Activated CD8-positive, alpha-beta memory T cell treated with anti-CD3 and anti-CD28 coated beads for 48 hours (primary cell): ENCODE results near the gene CABLES1.
A peak's percentile ranks its signal among the peaks of the same experiment; 100 is the strongest.

Experiments used
- DNase-seq, 3 experiments: peaks; one replicate each; pipeline ENCODE4 v3.0.0-alpha.2; 2020; ENCODE audit warnings: low read depth in 2 of 3, low spot score in 2 of 3

The CABLES1 gene

DNA sequence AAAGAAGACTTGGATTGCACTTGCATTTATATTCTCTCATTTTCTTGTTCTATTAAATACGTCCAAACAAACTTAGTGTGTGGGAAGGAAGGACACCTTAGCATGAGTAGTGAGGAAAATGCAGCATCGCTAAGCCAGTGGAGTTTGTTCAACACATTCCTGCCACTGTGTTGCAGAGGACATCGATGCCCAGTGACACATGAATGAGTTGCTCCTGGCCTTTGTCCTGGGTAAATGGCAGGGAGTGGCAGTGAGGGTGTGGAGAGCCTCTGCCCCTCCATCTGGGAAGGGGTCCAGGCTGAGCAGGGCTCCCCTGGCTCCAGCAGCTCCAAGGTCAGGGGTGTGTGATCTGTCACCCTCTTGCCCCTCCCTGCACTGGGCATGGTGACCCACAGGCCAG, 75.9 kb downstream of the CABLES1 start:
- DNase-seq, result no peak

DNA sequence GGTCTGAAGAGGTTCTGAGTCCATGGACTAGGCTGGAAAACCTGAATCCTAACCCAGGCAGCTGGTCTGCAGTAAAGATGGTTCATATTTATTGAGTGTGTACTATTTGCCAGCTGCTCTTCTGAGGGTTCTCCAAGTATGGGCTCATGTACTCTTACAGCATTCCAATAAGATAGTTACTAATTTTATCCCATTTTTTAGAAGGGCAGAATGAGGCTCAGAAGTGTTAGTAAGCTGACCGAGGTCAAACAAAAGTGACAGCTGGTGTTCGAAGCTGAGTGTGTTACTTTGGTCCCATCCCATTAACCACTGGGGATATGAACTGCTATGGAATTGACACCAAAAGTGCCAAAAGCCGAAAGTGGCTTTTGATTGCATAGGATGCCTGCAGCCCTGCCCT, 76.9 kb downstream of the CABLES1 start:
- DNase-seq, result no peak

DNA sequence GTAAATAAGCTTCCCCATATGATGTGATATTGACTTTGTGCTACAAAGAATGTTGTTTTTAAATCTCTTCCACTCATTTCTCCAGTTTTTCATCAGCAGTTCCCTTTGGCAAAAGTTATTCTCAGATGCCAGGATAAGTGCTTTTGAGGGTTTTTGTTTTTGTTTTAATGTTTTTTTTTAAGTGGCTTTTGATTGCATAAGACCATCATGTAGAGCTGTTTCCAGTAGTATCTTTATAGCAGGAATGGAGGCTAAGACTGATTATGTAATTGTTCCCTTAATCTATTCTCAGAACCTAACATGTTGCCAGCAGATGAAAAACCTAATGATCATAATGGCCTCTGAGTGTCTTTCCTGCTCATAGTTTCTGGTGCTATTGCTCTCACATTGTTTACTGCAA, 77.9 kb downstream of the CABLES1 start:
- DNase-seq, result no peak

DNA sequence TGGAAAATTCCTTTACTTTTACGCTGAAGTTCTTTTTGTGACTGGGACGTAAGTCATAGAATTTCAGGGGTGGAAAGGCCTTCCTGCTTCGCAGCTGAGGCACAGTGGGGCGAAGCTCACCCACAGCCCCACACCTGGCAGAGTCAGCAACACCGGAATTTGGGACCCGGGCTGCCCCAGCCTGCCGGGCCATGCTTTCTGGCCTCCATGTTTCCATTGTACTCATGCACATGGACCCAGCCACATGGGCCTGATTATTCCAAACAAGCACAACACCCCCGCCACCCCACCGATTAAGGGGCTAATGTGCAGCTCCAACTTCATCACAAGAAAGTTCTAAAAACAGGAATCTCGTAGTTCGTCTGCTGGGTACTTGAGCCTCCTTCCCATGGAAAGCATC, 82.5 kb downstream of the CABLES1 start:
- DNase-seq, result no peak

DNA sequence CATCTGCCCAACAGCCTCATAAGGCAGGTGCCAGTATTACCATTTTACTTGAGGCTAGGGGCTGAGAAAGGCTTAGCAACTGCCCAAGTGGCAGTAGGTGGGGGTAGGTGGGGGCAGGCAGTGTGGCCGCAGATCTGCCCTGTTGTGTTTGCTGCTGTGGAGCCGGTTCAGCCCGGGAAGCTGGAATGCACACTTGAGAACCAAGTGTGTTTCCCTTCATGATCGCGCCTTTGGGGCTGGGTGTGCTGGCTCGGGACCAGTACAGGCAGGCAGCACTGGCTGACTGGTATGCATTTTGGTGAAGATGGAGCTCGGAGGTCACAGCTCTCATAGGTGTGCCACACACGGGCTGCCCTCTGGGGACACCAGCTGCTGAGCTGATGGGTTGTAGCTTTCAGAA, 85.1 kb downstream of the CABLES1 start:
- no peak for DNase-seq

DNA sequence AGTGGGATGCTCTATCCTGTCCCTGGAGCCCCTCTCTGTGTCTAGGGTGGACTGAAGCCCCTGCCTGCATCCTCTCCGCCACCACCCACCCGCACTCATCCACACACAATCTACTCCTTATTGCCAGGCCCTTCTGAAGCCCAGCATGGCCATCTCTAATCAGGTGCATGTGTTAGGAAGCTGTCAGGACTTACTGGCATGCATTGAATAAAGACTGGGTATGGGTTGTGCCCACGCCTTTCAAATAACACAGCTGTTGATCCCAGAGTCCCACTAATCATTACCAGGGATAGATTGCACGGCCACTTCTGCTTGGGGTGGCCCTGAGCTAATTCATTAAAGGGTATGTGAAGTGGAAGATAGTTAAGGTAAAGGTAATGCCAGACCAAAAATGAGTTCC, 88.4 kb downstream of the CABLES1 start:
- no peak for DNase-seq

DNA sequence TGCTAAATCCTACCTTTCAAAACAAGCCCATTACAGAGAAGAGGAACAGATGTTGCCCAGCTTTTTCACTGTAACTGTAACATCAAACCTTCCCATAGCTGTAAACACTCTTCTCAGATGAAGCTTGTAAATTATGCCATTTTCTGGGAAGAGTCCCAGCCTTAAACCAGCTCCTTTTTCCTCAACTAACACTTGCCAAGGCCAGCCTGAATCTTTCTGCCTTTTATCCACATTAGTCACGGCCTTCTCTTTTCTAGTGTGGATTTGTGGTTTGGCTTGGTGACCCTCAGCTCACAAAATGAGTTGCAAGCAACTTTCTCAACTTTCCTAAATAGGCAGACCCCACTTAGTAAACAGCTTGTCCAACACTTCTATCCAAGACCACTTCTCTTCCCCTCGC, 90.2 kb downstream of the CABLES1 start:
- no peak for DNase-seq

DNA sequence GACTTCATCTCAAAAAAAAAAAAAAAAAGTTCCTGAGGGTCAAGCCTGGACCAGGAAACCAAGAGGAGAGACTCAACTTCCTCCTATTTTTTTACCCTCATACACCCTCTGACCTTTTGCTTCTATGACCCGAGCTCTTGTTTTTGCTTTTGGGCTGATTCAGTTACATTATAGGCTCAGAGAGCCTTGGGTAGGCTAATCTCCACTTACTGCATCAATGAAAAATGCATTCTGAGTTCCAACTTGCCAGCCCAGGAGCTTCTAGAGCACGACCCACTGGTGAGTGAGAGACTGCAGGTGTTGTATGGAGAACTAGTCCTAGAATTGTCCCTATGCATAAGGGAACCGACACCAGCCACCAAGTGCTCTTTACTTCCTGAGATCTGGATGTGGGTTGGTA, 91.1 kb downstream of the CABLES1 start:
- DNase-seq, result no peak

DNA sequence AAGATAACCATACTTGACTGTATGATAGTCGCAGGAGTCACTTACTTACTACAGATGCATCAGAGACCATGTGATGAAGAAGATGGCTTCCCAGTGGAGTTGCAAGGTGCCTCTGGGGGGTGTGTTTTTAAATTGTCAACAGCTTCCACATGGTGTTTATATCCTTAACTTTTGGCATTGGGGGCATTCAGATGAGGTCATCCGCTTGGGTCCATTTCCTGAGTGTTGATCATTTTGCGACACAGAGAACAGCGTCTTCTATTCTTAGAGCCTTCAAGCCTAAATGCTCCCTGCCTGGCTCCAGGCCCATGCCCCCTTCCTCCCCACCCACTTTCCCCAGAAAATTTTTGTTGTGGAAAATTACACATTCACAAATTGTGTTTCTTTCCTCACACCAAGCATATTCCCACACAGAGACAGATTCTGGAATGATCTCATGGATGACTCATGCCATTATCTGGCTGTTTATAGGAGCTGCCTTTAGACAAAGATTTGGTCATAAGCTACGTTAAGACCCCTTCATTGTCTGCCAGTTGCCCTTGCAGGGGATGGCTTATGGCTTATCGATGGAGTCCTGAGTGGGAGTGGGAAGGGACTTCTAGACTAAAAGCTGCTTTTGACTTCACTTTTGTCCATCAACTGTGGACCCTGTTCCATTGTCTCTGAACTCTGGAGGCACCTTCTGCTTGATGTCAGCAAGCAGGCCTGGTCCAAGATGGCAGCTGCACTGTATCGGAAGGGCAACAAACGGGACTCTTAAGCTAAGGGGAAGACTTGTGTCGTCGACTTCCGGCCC, 91.8 kb downstream of the CABLES1 start:
- no peak for DNase-seq

DNA sequence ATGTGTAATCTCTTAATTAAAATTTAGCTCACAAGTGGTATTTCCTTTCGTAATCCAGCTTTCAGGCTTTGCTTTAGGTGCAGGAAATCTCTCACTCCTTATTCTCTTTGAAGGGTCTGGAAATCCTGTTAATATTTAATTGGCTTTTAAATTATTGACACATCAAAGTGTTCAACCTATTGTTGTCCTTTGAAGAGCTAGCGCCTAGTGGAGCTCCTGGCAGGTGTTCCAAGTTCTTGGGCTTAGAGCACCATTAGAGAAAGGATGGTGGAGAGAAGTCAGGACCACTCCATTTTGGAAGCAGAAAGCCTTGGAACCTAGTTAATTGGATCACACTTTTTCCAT, 92.4 kb downstream of the CABLES1 start:
- no peak for DNase-seq

DNA sequence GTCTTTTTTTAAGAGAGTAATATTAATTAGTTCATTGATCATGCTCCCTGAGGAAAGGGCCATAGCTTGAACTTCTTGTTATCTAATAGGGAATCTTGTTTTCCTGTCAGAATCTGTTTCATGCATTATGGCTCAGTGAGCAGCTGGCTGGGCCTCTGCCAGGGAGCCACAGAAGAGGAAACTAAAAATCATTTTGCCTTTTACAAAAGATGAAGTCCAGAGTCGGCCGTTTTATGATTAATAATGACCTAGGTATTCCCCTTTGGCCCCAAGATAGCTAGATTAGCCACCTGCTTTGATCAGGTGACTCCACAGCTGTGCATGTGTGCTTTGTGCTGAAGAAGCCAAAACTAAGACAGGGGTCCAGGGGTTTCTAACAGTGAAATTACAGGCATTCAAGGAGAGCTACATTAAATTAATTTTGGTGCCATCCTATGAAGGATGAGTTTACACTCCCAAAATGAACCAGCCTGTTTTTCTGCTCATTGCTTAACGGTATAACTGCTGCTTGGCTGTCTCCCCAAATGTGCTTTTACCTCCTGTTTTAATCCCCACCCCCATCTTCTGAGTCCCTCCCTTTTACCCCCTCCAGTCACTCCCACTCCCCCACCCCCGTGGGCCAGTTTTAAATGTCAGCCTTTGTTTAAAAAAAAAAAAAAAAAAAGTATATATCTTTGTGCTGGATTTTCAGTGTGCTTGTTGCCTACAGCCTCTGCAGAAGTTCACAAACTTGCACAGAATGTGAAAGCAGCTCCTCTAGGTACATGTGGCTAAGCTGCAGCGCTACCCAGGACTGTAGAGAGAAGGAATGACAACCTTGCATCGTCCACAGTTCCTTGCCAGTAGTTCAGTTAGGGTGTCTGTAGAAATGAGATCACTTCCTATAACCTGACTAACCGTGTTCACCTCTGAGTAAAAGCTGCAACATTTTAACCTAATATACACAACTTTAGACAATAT, 93.1 kb downstream of the CABLES1 start:
- no peak for DNase-seq

DNA sequence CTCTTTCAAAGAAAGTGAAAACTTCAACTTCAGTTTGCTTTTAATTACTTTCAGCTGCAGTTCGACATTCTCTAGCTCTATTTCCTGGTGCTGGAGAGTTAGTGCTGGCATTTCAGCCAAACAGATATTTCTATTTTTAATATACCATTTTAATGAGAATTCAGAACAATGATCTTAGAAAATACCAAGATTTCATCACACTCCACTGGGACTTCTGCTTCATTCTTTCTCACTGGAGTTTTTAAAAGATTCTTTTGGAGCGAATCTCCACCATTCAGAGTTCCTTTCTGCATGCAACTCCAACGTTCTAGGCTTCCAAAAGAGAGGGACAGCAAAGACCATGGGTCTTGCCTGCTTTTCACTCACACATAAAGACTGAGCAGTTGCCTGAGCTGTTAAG, 94.2 kb downstream of the CABLES1 start:
- DNase-seq, result no peak

DNA sequence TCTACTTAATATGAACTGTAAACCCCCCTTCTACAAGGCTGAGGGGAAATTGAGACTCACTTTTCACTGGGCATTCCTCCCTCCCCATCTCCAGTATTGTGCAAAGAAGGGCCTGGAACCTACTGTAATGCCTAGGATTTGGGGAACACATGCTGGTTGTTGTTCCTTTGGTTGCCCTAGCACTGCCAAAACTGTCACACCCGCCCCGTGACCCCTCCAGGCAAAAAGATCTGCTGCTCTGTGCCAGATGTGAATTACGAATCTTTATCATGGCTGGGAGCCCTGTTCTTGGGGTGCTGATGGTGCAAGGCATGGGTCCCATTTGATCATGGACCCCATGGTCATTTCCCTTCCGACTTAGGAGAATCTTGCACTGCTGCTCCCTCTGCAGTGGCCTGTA, 95.4 kb downstream of the CABLES1 start:
- no peak for DNase-seq

DNA sequence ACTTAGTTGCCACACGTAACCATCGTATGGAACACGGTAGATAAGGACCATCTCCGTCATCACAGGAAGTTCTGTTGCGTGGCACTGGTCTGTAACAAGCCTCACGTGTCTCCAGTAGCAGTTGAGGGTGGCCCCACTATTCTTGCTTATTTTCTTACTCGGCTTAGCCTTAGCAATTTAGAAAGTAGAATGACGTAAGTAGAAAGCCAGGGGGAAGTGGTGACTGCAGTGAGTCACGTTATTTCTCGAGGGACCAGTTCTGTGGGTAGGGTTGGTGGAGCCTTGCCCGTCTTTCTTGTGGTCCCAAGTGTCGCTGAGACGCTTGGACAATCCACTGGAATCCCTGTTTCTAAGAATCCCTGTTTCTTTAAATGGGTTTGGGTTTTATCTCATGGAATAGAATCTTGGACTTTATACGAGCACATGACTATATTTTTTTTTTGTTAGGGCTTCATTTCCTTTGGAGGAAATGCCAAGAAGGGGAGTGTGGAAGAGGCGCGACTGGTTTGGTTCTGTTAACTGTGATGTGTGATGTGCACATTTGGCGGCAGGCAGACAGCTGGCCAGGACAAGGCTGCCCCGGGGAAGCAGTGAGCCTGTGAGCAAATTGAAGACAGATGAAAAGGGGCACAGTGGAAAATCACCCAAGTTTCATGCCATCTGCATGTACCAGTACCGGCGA, 96.2 kb downstream of the CABLES1 start:
- DNase-seq, result peak in 2 of 3 experiments; percentile 42 to 46

DNA sequence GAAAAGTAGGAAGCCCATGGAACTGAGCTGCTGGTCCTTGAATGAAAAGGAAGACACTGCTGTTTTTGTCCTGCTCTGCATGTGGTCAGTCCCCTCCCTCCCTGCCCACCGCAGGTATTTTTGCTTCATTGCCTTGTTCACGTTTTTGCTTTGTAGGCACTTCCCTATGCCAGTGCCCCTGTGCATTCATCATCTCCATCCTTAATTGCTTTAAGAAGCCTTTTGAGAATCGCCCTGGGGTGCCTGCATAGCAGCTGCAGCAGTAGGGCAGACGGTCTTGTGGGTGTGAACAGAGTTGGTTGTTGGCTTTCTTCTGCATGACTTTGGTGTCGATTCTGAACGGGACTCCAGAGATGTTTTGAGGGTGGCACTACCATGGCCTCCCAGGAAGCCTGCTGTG, 97.0 kb downstream of the CABLES1 start:
- DNase-seq, result no peak

DNA sequence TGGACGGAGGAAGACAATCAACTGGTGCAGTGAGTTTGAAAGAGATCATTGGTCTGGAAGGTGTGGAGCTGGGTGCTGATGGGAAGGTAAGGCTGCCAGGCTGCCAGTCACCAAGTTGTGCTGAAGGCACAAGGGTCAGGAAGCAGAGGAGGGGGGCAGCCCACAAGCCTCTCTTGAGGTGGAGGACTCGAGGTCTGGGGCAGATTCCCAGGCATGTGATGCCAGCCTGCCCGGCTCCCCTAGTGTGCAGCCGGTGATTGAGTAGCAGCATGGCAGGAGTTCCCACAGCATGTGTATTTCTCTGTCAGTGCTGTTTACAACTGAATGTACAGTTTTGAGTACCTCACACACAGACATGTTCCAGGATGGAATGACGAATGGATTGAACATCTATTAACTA, 99.3 kb downstream of the CABLES1 start:
- no peak for DNase-seq

DNA sequence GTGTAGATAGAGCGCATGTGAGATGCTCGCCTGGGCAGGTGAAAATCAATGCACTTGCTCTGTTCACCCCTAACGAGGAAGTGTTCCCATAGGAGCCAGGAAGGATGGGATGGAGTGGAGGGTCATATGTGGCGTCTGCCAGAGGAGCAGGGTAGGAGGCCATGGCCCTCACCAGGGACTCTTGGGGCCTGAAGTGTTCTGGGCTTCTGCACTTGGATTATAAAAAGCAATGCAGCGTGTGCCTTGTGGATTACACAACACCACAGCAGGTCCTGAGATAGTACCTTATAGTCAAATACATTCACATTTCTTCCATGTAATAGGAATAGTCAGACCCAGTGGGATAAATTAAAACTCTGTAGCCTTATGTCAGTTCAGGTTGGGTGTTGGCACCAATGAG, 100.1 kb downstream of the CABLES1 start:
- no peak for DNase-seq

DNA sequence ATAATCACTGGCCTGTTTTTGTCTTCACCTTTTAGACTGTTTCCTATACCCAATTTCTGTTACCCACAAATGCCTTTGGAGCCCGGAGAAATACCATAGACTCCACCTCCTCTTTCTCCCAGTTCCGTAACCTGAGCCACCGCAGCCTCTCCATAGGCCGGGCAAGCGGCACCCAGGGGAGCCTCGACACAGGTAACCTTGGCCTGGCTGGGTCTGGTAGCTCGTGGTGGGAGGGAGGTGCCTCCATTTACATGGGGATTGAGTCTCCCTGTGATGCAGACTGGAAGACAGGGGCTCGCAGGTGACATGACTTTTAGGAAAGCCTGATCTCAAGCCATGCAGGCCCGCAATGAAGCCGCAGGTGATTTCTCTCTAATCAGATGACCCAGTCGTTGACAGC, 100.6 kb downstream of the CABLES1 start:
- no peak for DNase-seq

DNA sequence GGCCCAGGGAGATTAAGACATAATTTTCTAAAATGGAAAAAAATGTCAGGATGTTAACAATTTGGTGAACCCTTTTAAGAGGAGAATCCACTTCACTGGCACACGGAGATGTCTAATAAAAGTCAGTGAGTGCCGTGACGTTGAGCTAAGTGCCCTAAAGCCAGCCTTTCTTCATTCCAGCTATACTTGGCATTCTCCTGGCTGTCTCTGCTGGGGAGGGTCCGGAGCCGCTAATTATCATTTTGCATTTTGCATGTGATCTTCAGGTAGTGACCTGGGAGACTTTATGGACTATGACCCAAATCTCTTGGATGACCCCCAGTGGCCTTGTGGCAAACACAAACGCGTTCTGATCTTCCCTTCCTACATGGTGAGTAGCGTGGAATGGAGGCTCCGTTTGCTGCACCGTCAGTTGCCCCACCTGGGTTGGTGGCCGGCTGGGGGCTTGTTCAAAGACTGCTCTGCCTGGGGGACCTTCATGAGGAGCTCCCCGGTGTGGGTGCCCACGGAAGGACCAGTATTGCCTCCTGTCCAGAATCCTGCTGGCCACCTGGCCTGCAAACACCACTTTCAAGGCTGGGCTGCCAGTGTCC, 101.7 kb downstream of the CABLES1 start:
- no peak for DNase-seq

DNA sequence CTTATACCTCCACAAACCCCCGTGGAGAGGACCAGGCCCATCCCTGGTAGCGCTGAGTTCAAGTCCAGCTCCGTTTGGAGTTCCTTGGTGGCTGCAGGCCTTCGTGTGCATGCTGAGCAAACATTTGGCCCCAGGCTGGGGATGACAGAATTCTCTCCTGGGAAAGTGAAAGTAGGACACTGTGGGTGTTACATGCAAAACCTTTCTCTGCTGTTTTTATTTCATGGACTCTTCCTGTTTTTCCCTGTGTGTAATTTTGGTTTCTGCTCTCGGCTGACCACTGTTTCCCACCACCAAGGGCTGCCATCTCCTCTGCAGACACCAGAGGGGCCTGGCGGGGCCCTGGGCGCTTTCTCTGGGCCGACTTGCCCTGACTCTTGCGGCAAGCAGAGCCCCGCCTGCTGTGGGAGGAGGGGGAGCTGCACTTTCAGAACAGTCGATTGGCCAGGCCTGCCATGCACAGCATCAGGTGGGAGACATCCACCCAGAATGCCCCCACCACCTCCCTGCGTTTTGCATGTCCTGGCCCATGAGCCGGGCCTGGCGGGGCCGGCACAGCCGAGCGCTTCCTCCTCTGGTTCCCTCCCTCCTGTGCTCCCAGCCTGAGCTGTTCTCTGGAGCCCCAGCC, 102.4 kb downstream of the CABLES1 start:
- DNase-seq, result no peak

DNA sequence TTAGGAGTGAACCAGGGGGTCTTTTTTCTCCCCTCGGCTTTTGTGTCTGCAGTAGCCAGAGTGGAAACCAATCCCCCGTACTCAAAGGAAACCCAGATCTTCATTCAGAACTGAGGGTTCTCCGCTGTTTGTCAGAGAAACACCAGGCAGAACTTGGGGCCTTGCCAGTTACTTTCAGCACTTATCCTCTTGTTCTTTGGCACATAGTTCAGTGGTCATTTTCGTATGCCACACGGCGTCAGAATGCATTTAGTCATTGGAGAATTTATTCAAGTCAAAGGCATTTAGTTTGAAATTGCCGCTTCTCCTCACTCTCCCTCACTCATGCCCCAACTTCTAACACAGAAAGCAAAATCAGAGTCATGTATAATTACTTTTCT, 102.9 kb downstream of the CABLES1 start:
- DNase-seq, result no peak
